Measurements from ENCODE around the gene PHF2. TPM values are rescaled to one million over a fixed set of nuclear protein-coding genes. Genes with fewer than 3 reads are reported as not detected.

PHF2 gene
- total RNA-seq, 4 donors from 2014 or later: 23.3 to 33.1 (median 28.6) TPM

DNA sequence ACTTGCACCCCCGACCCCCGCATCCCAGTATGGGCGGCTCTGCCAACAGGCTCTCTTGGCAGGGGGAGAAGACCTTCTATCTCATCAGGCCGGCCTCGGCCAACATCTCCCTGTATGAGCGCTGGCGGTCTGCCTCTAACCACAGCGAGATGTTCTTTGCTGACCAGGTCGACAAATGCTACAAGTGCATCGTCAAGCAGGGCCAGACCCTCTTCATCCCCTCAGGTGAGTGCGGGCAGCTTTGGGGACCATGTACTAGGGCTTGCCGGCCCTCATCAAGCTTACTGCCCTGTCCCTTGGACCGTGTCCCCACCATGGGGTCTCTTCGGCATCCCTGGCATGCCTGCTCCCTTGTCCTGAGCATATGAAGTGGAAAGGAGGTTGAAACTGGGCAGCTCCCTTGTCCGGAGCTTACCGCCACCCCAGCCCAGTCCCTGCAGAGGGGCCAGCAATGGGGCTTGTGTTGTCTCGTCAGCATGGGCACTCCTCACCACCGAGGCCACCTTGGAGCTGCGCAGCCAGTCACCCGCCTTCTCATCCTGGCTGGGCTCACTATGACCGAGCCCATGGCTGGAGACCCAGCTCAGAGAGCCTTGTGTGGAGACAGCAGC, 78.1 kb downstream of the PHF2 start:
- WGBS, 2 donors: 95 to 97% methylated on average over 20 to 21 of the region's 21 CpGs
- no peak overlapping the region for H3K4me3 ChIP-seq (ENCODE audit: low read depth, poor library complexity, severe bottlenecking)
- TF ChIP-seq, protein P1, sequence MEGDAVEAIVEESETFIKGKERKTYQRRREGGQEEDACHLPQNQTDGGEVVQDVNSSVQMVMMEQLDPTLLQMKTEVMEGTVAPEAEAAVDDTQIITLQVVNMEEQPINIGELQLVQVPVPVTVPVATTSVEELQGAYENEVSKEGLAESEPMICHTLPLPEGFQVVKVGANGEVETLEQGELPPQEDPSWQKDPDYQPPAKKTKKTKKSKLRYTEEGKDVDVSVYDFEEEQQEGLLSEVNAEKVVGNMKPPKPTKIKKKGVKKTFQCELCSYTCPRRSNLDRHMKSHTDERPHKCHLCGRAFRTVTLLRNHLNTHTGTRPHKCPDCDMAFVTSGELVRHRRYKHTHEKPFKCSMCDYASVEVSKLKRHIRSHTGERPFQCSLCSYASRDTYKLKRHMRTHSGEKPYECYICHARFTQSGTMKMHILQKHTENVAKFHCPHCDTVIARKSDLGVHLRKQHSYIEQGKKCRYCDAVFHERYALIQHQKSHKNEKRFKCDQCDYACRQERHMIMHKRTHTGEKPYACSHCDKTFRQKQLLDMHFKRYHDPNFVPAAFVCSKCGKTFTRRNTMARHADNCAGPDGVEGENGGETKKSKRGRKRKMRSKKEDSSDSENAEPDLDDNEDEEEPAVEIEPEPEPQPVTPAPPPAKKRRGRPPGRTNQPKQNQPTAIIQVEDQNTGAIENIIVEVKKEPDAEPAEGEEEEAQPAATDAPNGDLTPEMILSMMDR (IDR thresholded peaks at IDR 0.05): no peak
- no peak for TF ChIP-seq POLR2A (IDR thresholded peaks at IDR 0.05)
- peak in 1 of 2 donors; percentile 76 for DNase-seq (ENCODE audit: low spot score in 2 of 2)
- intact Hi-C loops (cut with DNase I; ENCODE audit: low total_unique reads): no loop called here

GRCh38 chr9:93655621-93656425, 79.4 kb downstream of the PHF2 start:
- 87 to 98% methylated on average over 15 to 21 of the region's 22 CpGs for WGBS, 2 donors
- TF ChIP-seq POLR2A (IDR thresholded peaks at IDR 0.05): no peak
- TF ChIP-seq, protein P1 (IDR thresholded peaks at IDR 0.05): no peak
- no peak overlapping the region for H3K4me3 ChIP-seq (ENCODE audit: low read depth, poor library complexity, severe bottlenecking)
- DNase-seq (ENCODE audit: low spot score in 2 of 2): peak in 1 of 2 donors; percentile 58
- intact Hi-C loops (cut with DNase I; ENCODE audit: low total_unique reads): no loop called here

- WGBS, 2 donors: 92 to 96% methylated on average over 13 to 16 of the region's 16 CpGs
- DNase-seq (ENCODE audit: low spot score in 2 of 2): peak in 1 of 2 donors; percentile 72
- H3K4me3 ChIP-seq (ENCODE audit: low read depth, poor library complexity, severe bottlenecking): no peak overlapping the region
- intact Hi-C loops (cut with DNase I; ENCODE audit: low total_unique reads): no loop called here
- TF ChIP-seq, protein P1 (IDR thresholded peaks at IDR 0.05): no peak
- TF ChIP-seq POLR2A (IDR thresholded peaks at IDR 0.05): no peak
Observed at GRCh38 chr9:93656426-93657239, 80.2 kb downstream of the PHF2 start.

DNA sequence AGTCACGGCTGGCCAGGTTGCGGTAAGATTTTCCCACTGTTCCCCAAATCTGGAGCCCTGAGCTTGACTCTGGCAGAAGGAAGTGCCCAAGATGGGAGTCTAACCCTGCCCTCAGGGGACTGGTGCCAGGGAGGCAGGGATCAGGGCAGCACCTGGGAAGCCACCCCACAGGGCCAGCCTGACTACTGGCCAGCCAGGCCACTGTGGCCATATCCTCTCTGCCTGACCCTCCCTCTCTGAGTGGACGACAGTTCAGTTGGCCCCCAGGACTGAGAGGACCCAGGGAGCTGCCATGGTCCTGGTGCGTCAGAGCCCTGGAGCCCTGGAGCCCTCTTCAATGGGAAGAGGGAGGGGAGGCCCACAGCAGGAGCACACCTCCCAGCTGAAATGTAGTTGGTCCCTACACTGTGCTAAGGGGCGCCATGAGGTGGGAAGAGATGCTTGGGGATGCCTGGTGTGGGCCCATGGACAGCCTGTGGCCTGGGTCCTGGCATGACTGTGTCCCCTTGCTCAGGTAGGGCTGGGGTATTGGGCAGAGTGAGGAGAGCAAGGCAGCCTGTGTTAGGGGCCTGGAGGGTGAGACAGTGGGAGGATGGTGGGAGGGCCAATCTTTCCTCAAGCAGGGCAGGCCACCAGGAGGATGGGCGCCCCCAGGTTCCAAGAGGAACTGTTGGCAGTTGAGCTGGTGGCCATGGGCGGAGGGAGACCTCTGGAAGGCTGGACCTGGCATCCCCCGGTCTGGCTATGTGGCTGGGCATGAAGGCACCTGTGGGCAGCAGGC, 81.1 kb downstream of the PHF2 start:
- no peak for TF ChIP-seq POLR2A (IDR thresholded peaks at IDR 0.05)
- H3K4me3 ChIP-seq (ENCODE audit: low read depth, poor library complexity, severe bottlenecking): no peak overlapping the region
- DNase-seq (ENCODE audit: low spot score in 2 of 2): peak in 1 of 2 donors; percentile 74
- 97 to 98% methylated on average over 7 to 8 of the region's 8 CpGs for WGBS, 2 donors
- intact Hi-C loops (cut with DNase I; ENCODE audit: low total_unique reads): no loop called here

DNA sequence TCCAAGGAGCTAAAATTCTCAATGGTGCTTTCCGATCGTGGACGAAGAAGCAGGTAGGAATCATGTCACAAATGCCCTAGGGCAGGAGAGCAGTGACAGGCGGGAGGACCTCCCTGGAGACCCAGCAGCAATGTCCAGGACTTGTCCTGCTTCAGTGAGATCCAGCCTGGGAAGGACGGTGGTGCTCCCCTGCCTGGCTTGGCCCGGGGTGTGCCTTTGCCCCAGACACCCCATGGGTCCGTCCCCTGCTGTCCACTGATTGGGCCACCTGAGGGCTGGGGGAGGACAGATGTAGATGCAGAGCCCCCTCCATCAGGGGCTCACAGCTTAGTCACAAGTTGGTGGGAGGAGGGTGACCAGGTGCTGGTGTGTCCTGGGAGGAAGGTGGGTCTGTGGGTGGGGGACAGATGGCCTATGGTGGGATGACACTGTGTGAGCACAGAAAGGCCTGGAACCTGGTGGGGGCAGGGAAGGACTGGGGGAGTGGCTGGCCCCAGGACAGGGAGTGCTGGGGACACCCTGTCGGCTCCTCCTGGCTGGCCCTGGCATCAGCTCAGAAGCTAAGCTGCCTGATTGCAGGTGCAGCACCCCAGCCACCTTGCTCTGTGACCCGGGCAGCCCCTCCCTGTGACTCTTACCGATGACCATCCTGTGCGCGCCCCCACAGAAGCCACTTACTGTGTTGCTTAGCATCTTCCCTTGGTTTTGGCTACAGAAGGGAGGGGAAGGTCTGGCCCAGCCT, 82.0 kb downstream of the PHF2 start:
- H3K4me3 ChIP-seq (ENCODE audit: low read depth, poor library complexity, severe bottlenecking): no peak overlapping the region
- WGBS, 2 donors: 93 to 96% methylated on average over 12 of the region's 12 CpGs
- no peak for TF ChIP-seq POLR2A (IDR thresholded peaks at IDR 0.05)
- TF ChIP-seq, protein P1 (IDR thresholded peaks at IDR 0.05): no peak
- DNase-seq (ENCODE audit: low spot score in 2 of 2): peak in 1 of 2 donors; percentile 53
- intact Hi-C loops (cut with DNase I; ENCODE audit: low total_unique reads): no loop called here
